Spleen (tissue), 11 donors: ENCODE measurements around the gene BSPRY. TPM values are rescaled to one million over a fixed set of nuclear protein-coding genes. Genes with fewer than 3 reads are reported as not detected.
A peak's percentile ranks its signal among the peaks of the same experiment; 100 is the strongest.
"Not testable (repeated sequence)": the region's sequence is repeated elsewhere in the genome, so short reads cannot be mapped to it uniquely, and the experiment has no call there.

ENCODE experiments used
- DNase-seq: peaks from one replicate; pipeline ENCODE4 v3.0.0-alpha.2; 2020
- H3K27ac ChIP-seq, 8 donors: fragments of 200-600 bp; sonication (generic) in 7 of 8; 1 replicate in 4 of 8; 2 replicates in 4 of 8; pipeline versions ENCODE4 v1.5.0 to v1.8.0; 2016 to 2021; ENCODE audit warnings: inconsistent platforms in 4 of 8, mild to moderate bottlenecking in 4 of 8, moderate library complexity in 1 of 8
- H3K27me3 ChIP-seq, 7 donors: fragments of 200-600 bp; sonication (generic) in 6 of 7; replicated peaks in 1 of 7; 1 replicate in 4 of 7; 2 replicates in 3 of 7; pipeline versions ENCODE4 v1.5.0 to v1.8.0; 2016 to 2021; ENCODE audit warnings: inconsistent platforms in 3 of 7, mild to moderate bottlenecking in 1 of 7
- H3K36me3 ChIP-seq, 6 donors: fragments of 200-600 bp; sonication (generic) in 5 of 6; 1 replicate in 4 of 6; 2 replicates in 2 of 6; pipeline versions ENCODE4 v1.5.0 to v1.8.0; 2016 to 2021; ENCODE audit warnings: inconsistent platforms in 2 of 6
- H3K4me1 ChIP-seq, 6 donors: fragments of 200-600 bp; sonication (generic) in 5 of 6; 1 replicate in 3 of 6; 2 replicates in 3 of 6; pipeline versions ENCODE4 v1.5.0 to v1.8.0; 2016 to 2021; ENCODE audit warnings: inconsistent platforms in 3 of 6
- H3K4me3 ChIP-seq, 8 donors: fragments of 200-600 bp; sonication (generic) in 7 of 8; 1 replicate in 4 of 8; 2 replicates in 4 of 8; pipeline versions ENCODE4 v1.5.0 to v1.8.0; 2016 to 2021; ENCODE audit warnings: inconsistent platforms in 4 of 8, mild to moderate bottlenecking in 4 of 8, moderate library complexity in 2 of 8
- H3K9me3 ChIP-seq, 8 donors: fragments of 200-600 bp; sonication (generic) in 7 of 8; 1 replicate in 4 of 8; 2 replicates in 4 of 8; pipeline versions ENCODE4 v1.5.0 to v1.8.0; 2016 to 2021; ENCODE audit warnings: inconsistent platforms in 4 of 8
- POLR2A ChIP-seq, 3 donors: fragments of 450-650 bp; IDR thresholded peaks; one replicate each; pipeline ENCODE4 v1.5.1; 2017; ENCODE audit warnings: antibody characterized with exemption in 3 of 3, mild to moderate bottlenecking in 1 of 3
- POLR2AphosphoS5 ChIP-seq, 3 donors: sonication (generic); formaldehyde crosslinking; IDR thresholded peaks; one replicate each; pipeline ENCODE4 v1.5.1; 2017; ENCODE audit warnings: antibody characterized with exemption in 3 of 3
- WGBS, 5 donors: extraction: QIAGEN DNeasy Blood & Tissue Kit in 3 of 5; methylation state at CpG; one replicate each; pipeline versions ENCODE4 v1.1.5 to v1.1.7; 2013 to 2018; 5-methylcytosine and 5-hydroxymethylcytosine counted together
- intact Hi-C: fragments of 100-400 bp; cut with DNase I; formaldehyde crosslinking; loops from one replicate; pipeline ENCODE4 v1.15.0; 2023; ENCODE audit warnings: low total_unique reads
- polyA plus RNA-seq, 3 donors: library from polyadenylated mRNA; stranded (reverse); fragments of 200-250 nt; gene quantifications; one replicate each; pipeline ENCODE4 v1.2.1, GENCODE V29; 2013
- total RNA-seq, 7 donors: library from RNA; depleted of rRNA in 3 of 7; stranded (reverse); fragments of >200 nt in 3 of 7; fragmentation: NEBNext Ultra II Directional in 4 of 7; extraction: Animal tissue kit (Norgen Biotek cat#: 25700) in 4 of 7; gene quantifications; one replicate each; pipeline versions ENCODE4 v1.1.0 to v1.2.1, GENCODE V29; 2016 to 2021
- TF ChIP-seq, protein P1 (sequence below), 11 experiments: fragments of 200-600 bp in 7 of 11; fragments of 450-650 bp in 4 of 11; sonication (generic) in 4 of 11; IDR thresholded peaks in 8 of 11; conservative IDR thresholded peaks in 3 of 11; 1 replicate in 7 of 11; 2 replicates in 4 of 11; pipeline versions ENCODE4 v1.4.0 to v1.8.0; 2016 to 2021; ENCODE audit warnings: antibody characterized with exemption in 11 of 11, inconsistent platforms in 4 of 11, mild to moderate bottlenecking in 1 of 11
- donor health status: healthy with polysubstance abuse.
- donor health status: DM: no; HTN: no; CAD: no; lungs with moderate emphysema.
- donor health status: DM: no; HTN: no; CAD: no.
- donor health status: Bipolar disorder and iron deficiency.
- donor health status: healthy.
- donor health status: DM: no; HTN: no; CAD: no.
- donor health status: DM: yes; HTN: yes; CAD: no.

Gene BSPRY
- total and polyA plus RNA-seq, 10 donors, result 0.26 to 1.7 (median 0.78) TPM

DNA sequence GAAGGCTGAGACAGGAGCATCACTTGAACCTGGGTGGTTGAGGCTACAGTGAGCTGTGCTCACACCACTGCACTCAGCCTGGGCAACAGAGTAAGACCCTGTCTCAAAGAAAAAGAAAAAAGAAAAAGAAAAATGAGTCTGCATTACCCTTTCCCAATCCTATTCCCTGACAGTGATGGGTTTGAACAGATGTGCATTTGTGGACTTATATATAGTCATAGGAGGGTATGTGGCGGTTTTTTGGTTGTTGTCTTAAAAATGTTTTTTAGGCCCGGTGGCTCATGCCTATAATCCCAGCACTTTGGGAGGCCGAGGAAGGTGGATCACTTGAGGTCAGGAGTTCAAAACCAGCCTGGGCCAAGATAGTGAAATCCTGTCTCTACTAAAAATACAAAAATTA lies 14.0 kb downstream of the BSPRY start:
- intact Hi-C loops, result no loop called here
- DNase-seq, result no peak
- peaks cover 0 to 5% (median 0%) of the 10 kb centered on the region in 6 donors for H3K4me1 ChIP-seq
- no peak overlapping the region for H3K4me3 ChIP-seq
- TF ChIP-seq, protein P1, sequence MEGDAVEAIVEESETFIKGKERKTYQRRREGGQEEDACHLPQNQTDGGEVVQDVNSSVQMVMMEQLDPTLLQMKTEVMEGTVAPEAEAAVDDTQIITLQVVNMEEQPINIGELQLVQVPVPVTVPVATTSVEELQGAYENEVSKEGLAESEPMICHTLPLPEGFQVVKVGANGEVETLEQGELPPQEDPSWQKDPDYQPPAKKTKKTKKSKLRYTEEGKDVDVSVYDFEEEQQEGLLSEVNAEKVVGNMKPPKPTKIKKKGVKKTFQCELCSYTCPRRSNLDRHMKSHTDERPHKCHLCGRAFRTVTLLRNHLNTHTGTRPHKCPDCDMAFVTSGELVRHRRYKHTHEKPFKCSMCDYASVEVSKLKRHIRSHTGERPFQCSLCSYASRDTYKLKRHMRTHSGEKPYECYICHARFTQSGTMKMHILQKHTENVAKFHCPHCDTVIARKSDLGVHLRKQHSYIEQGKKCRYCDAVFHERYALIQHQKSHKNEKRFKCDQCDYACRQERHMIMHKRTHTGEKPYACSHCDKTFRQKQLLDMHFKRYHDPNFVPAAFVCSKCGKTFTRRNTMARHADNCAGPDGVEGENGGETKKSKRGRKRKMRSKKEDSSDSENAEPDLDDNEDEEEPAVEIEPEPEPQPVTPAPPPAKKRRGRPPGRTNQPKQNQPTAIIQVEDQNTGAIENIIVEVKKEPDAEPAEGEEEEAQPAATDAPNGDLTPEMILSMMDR (IDR thresholded peaks at IDR 0.05 in 8 of 11, conservative IDR thresholded peaks at IDR 0.05 in 3 of 11), result no peak
- TF ChIP-seq POLR2A (IDR thresholded peaks at IDR 0.05) (no peak), POLR2AphosphoS5 (IDR thresholded peaks at IDR 0.05) (no peak)
- H3K9me3 ChIP-seq, result no peaks in the 10 kb centered on the region
- H3K27ac ChIP-seq, result no peak overlapping the region
- no peaks in the 10 kb centered on the region for H3K36me3 ChIP-seq
- WGBS, 5 donors, result 64 to 92% (median 76%) methylated on average over 3 of the region's 3 CpGs
- H3K27me3 ChIP-seq, result no peaks in the 10 kb centered on the region

DNA sequence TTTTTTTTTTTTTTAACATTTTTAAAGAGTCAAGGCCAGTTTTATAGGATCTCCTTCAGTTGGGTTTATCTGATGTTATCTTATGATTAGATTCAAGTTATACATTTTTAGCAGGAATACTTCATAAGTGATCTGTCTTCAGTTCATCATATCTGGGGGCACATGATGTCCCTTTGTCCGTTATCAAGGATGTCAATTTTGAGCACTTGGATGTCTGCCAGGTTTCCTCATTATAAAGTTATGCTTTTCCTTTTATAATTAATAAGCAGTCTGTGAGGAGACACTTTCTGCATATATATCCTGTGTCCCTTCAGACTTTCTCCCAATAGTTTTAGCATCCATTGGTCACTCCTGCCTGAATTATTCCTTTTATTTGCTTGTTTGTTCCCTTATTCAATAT lies 15.6 kb downstream of the BSPRY start:
- Histone ChIP-seq H3K36me3 (no peaks in the 10 kb centered on the region), H3K4me3 (no peak overlapping the region), H3K4me1 (peaks cover 0 to 5% (median 0%) of the 10 kb centered on the region in 6 donors), H3K27ac (peak overlapping the region in 1 of 8 donors; percentile 36), H3K27me3 (no peaks in the 10 kb centered on the region), H3K9me3 (no peaks in the 10 kb centered on the region)
- TF ChIP-seq POLR2A (IDR thresholded peaks at IDR 0.05), result no peak
- intact Hi-C loops, result no loop called here
- 19 to 77% (median 55%) methylated on average over 1 of the region's 1 CpG for WGBS, 5 donors
- no peak for DNase-seq

DNA sequence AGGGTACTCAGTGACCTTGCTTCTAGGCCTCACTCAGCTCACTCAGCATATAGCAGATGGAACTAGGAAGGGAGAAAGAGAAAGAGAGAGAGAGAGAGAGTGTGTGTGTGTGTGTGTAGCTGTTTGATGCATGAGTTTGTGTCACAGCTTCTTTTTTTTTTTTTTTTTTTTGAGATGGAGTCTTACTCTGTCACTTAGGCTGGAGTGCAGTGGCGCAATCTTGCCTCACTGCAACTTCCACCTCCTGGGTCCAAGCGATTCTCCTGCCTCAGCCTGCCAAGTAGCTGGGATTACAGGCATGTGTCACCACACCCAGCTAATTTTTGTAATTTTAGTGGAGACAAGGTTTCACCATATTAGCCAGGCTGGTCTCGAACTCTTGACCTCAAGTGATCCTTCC lies 16.3 kb downstream of the BSPRY start:
- H3K27me3 ChIP-seq, intact Hi-C loops, H3K36me3 ChIP-seq, H3K9me3 ChIP-seq, H3K4me1 ChIP-seq, H3K4me3 ChIP-seq, DNase-seq: not testable (repeated sequence)
- WGBS, 5 donors, result 44 to 92% (median 79%) methylated on average over 3 of the region's 3 CpGs
- peak overlapping the region in 1 of 8 donors; percentile 36 for H3K27ac ChIP-seq

DNA sequence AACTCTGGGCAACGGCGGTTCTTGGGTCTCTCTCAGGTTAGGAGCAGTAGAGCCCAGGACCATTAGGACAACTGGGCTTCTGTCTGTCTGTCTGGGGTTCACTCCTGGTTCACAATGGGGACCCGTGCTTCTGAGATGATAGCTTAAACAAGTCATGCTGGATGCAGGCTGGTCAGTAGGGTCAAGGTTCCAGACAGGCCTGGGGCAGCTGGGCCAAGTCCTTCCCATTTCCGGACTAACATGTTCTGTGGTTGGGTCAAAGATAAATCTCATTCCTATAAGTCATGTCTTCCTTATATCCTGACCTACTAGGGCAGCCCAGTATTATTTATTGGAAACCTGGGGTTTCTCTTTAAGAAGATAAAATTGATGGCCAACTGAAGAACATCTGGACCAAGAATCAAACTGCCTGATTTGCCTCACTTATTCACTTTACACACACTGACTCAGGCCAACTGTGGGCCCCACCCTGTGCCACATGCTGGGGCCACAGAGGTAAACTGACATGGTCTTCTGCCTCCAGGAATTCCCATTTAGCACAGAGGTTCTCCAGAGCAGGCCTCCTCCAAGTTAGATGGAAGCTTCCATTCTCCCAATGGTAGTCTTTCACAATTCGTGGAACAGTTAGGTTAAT lies 19.1 kb downstream of the BSPRY start:
- DNase-seq, result no peak
- WGBS, 5 donors, result 82 to 92% (median 91%) methylated on average over 5 of the region's 5 CpGs
- H3K4me1 ChIP-seq, result peaks cover 0 to 5% (median 0%) of the 10 kb centered on the region in 6 donors

More for the DNA sequence above, 19.1 kb downstream of the BSPRY start:
- Histone ChIP-seq H3K4me3 (no peak overlapping the region), H3K9me3 (no peaks in the 10 kb centered on the region), H3K36me3 (peaks cover 0 to 14% (median 8%) of the 10 kb centered on the region in 6 donors), H3K27ac (no peak overlapping the region), H3K27me3 (no peaks in the 10 kb centered on the region)
- intact Hi-C loops, result no loop called here
- no peak for TF ChIP-seq POLR2AphosphoS5 (IDR thresholded peaks at IDR 0.05)
- TF ChIP-seq, protein P1 (IDR thresholded peaks at IDR 0.05 in 8 of 11, conservative IDR thresholded peaks at IDR 0.05 in 3 of 11), result no peak
- TF ChIP-seq POLR2A (IDR thresholded peaks at IDR 0.05), result no peak
